NCI-H146 (cell line): ENCODE measurements around the gene PRDM7.
"Not testable (repeated sequence)": the region's sequence is repeated elsewhere in the genome, so short reads cannot be mapped to it uniquely, and the experiment has no call there.

ENCODE experiments used
- DNase-seq: peaks from one replicate; lab custom pipeline; 2025; lab: John Stamatoyannopoulos, UW

The PRDM7 gene

GRCh38 chr16:90072442-90073105 lies 4.6 kb downstream of the PRDM7 start:
- DNase-seq, result no peak

GRCh38 chr16:90070440-90070839 lies 6.7 kb downstream of the PRDM7 start:
- no peak for DNase-seq

- no peak for DNase-seq
Observed at GRCh38 chr16:90061437-90061836, 15.7 kb downstream of the PRDM7 start.

GRCh38 chr16:90057738-90058173 lies 19.4 kb downstream of the PRDM7 start:
- no peak for DNase-seq

- not testable (repeated sequence) for DNase-seq
Observed at GRCh38 chr16:90056521-90056920, 20.6 kb downstream of the PRDM7 start.

- no peak for DNase-seq
Observed at GRCh38 chr16:90055371-90055770, 21.8 kb downstream of the PRDM7 start.

GRCh38 chr16:90054554-90054953 lies 22.6 kb downstream of the PRDM7 start:
- DNase-seq, result no peak

GRCh38 chr16:90053902-90054500 lies 23.1 kb downstream of the PRDM7 start:
- no peak for DNase-seq

- no peak for DNase-seq
Observed at GRCh38 chr16:90050969-90051368, 26.2 kb downstream of the PRDM7 start.

- no peak for DNase-seq
Observed at GRCh38 chr16:90048737-90049330, 28.3 kb downstream of the PRDM7 start.

- no peak for DNase-seq
Observed at GRCh38 chr16:90048347-90048722, 28.8 kb downstream of the PRDM7 start.

GRCh38 chr16:90047714-90048346 lies 29.3 kb downstream of the PRDM7 start:
- no peak for DNase-seq

GRCh38 chr16:90046971-90047713 lies 30.0 kb downstream of the PRDM7 start:
- peak; percentile 57 for DNase-seq

GRCh38 chr16:90046122-90046970 lies 30.8 kb downstream of the PRDM7 start:
- peak; percentile 81 for DNase-seq

- no peak for DNase-seq
Observed at GRCh38 chr16:90044111-90044551, 33.0 kb downstream of the PRDM7 start.

- no peak for DNase-seq
Observed at GRCh38 chr16:90043526-90043925, 33.6 kb downstream of the PRDM7 start.

- no peak for DNase-seq
Observed at GRCh38 chr16:90042946-90043514, 34.1 kb downstream of the PRDM7 start.

GRCh38 chr16:90041896-90042473 lies 35.1 kb downstream of the PRDM7 start:
- no peak for DNase-seq

- no peak for DNase-seq
Observed at GRCh38 chr16:90040152-90041023, 36.7 kb downstream of the PRDM7 start.

- DNase-seq, result no peak
Observed at GRCh38 chr16:90037276-90037675, 39.9 kb downstream of the PRDM7 start.
